Stromal cell of bone marrow (primary cell): ENCODE results near the gene AKAP9.
"Not testable (repeated sequence)": the region's sequence is repeated elsewhere in the genome, so short reads cannot be mapped to it uniquely, and the experiment has no call there.

Experiments
- DNase-seq: peaks from one replicate; pipeline ENCODE4 v3.0.0-alpha.2; 2012; ENCODE audit warnings: low read depth

Gene AKAP9

GRCh38 chr7:92064438-92065029 lies 123.9 kb downstream of the AKAP9 start:
- DNase-seq, result no peak

- no peak for DNase-seq
Observed at GRCh38 chr7:92071032-92071431, 130.4 kb downstream of the AKAP9 start.

- DNase-seq, result no peak
Observed at GRCh38 chr7:92072121-92072520, 131.5 kb downstream of the AKAP9 start.

GRCh38 chr7:92072708-92073107 lies 132.0 kb downstream of the AKAP9 start:
- DNase-seq, result no peak

- no peak for DNase-seq
Observed at GRCh38 chr7:92075455-92076158, 134.9 kb downstream of the AKAP9 start.

- no peak for DNase-seq
Observed at GRCh38 chr7:92076509-92076908, 135.8 kb downstream of the AKAP9 start.

- DNase-seq, result not testable (repeated sequence)
Observed at GRCh38 chr7:92083922-92084321, 143.3 kb downstream of the AKAP9 start.

GRCh38 chr7:92088266-92088665 lies 147.6 kb downstream of the AKAP9 start:
- no peak for DNase-seq

- no peak for DNase-seq
Observed at GRCh38 chr7:92092210-92092609, 151.5 kb downstream of the AKAP9 start.

GRCh38 chr7:92095380-92095779 lies 154.7 kb downstream of the AKAP9 start:
- DNase-seq, result no peak

- DNase-seq, result no peak
Observed at GRCh38 chr7:92100534-92100933, 159.9 kb downstream of the AKAP9 start.

- peak; percentile 6 for DNase-seq
Observed at GRCh38 chr7:92102862-92103261, 162.2 kb downstream of the AKAP9 start.

GRCh38 chr7:92108821-92109220 lies 168.2 kb downstream of the AKAP9 start:
- no peak for DNase-seq

- DNase-seq, result no peak
Observed at GRCh38 chr7:92110857-92111256, 170.2 kb downstream of the AKAP9 start.

- no peak for DNase-seq
Observed at GRCh38 chr7:92115821-92116220, 175.2 kb downstream of the AKAP9 start.

- no peak for DNase-seq
Observed at GRCh38 chr7:92116949-92117348, 176.3 kb downstream of the AKAP9 start.

- DNase-seq, result no peak
Observed at GRCh38 chr7:92119213-92119759, 178.6 kb downstream of the AKAP9 start.

GRCh38 chr7:92121681-92122080 lies 181.0 kb downstream of the AKAP9 start:
- DNase-seq, result no peak

- no peak for DNase-seq
Observed at GRCh38 chr7:92131093-92131492, 190.4 kb downstream of the AKAP9 start.

GRCh38 chr7:92131764-92132330 lies 191.2 kb downstream of the AKAP9 start:
- DNase-seq, result no peak

GRCh38 chr7:92133133-92133736 lies 192.6 kb downstream of the AKAP9 start:
- DNase-seq, result no peak

- DNase-seq, result peak; percentile 17
Observed at GRCh38 chr7:92133737-92134270, 193.1 kb downstream of the AKAP9 start.
